ENCODE measurements around the gene ZNF205.

The ZNF205 gene

GRCh38 chr16:3101018-3101840, 11.2 kb upstream of the ZNF205 start:
- DNase-seq (ENCODE audit: low read depth in 2 of 2) = no peak

- DNase-seq (ENCODE audit: low read depth in 2 of 2) = no peak
These were observed 10.4 kb upstream of the ZNF205 start for GRCh38 chr16:3101841-3102470.

DNA sequence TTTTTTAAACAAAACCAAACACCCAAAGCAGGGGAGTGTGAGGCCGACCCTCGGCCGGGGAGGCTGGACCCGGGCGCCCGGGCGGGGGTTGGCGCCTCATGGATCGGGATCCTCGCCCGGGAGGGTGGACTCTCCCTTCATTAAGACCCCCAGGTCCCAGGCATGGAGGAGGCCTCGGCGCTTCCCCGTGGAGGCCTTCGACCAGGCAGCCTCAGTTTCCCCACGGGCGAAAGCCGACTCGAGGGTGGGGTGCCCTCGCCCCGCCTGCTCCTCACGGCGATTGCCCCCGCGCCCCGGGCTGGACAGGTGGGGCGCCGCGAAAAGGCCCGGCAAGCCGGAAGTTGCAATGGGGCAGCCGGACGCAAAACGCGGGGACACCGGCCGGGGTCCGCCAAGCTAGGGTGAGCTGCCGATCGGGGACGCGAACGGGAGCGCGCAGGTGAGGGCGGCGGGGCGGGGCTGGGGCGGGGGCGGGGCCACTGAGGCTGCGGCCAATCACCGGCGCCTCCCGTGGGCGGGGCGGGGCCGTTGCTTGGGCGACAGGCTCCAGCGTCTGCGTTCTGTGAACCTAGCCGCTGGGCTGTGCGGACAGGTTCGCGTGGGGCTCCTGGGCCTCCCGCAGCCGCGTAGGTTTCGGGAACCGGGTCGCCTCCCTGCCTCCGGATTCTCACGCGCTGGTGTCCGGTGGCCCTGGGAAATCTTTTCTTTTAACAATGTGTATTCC, 6.0 kb upstream of the ZNF205 start:
- peak; percentile 80 to 82 for DNase-seq (ENCODE audit: low read depth in 2 of 2)

GRCh38 chr16:3112881-3113574, 642 bp downstream of the ZNF205 start:
- DNase-seq (ENCODE audit: low read depth in 2 of 2) = no peak

DNA sequence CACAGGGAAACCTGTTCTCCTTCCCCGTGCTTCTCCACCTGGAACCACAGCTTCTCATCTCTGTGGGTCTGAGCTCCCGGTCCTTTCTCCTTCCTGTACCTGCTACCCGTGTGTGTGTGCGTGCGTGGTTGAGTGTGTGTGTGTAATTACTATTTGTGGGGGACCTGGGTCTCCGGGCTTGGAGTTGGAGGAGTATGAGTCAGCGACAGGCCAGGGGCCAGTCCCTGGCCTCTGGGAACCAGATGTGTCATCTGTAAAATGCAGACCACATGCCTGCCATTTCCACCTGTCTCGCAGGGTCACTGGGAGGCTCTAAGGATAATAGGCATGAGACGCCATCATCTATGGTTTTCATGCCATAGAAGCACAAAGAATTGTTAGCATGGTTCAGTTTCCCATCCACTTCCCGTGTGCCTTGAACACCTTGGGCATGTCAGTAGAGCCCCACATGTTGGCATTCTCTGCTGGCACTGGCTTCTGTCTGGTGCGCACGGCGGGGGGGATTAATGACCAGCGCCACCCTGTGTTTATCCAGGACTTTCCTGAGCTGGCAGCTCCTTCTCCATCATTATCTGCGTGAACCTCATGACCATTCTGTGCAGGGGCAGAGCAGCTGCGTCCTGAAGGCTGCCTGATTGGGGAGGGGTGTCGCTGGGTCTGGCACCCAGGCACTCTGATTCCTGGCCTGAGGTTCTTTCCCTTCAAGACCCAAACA, 1.5 kb downstream of the ZNF205 start:
- DNase-seq (ENCODE audit: low read depth in 2 of 2) = no peak

DNA sequence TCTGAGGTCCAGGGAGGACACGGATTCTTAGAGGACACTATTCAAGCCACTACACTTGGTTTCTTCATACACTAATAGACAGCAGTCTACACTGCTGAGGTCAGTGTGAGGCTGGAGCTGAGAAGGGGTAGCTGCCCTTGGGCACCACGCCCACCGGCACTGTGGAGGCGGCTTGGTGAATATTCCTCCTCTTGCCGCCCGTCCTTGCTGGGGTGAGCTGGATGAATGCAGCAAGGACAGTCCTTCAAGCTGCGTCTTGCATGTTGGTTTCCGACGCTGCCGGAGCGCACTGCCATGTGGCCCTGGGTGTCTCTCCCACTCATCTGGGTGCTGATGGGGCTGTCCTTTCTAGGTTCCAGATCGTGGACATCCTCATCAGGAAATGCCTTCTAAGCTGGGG, 2.6 kb downstream of the ZNF205 start:
- DNase-seq (ENCODE audit: low read depth in 2 of 2) = no peak

GRCh38 chr16:3115561-3115960, 3.2 kb downstream of the ZNF205 start:
- no peak for DNase-seq (ENCODE audit: low read depth in 2 of 2)

DNA sequence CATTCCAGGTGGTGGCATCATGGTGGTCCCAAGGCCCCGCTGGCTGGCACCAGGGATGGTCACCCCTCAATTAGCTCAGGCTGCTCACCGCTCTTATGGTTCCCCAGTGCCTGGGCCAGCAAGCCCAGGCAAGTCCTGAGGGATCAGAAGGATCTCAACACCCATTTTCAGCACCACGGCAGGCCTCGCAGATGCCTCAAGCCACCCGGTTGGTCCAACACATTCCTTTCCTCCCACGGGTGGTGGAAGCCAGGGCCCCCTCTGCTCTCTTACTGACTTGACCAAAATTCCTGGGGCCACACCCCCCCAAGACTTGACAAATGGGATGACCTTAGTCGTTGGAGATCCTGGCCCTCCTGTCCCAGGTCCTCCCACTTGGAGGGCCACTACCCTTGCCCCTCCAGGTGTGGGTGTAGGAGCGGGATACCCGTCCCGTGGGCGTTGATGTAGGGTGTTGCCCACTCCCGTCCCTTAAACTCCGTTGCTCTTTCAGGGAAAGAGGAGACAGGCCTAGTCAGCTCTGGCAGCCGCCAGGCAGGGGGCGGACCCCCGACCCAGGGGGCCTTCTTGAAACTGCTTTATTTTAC, 5.9 kb downstream of the ZNF205 start:
- DNase-seq (ENCODE audit: low read depth in 2 of 2) = no peak

DNA sequence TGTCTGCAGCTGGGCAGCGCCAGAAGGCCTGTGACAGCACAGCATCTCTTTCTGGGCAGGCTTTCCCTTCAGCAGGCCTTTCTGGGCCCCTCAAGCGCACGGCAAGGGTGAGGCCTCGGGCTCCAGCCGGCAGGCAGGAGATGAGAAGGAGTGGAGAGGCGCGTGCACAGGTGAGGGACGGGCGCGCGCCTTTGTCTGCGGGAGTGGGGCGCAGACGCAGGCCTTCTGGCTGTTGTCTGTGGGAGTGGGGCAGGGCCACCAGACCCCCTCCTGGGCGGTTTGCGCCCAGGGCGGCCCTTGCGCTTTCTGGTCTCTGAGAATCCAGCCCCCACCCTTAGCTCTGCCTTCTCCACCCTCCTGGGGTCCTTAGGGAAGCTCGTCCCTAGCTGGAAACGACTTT, 6.5 kb downstream of the ZNF205 start:
- DNase-seq (ENCODE audit: low read depth in 2 of 2) = no peak

- no peak for DNase-seq (ENCODE audit: low read depth in 2 of 2)
These were observed 6.9 kb downstream of the ZNF205 start for GRCh38 chr16:3119286-3119685.

DNA sequence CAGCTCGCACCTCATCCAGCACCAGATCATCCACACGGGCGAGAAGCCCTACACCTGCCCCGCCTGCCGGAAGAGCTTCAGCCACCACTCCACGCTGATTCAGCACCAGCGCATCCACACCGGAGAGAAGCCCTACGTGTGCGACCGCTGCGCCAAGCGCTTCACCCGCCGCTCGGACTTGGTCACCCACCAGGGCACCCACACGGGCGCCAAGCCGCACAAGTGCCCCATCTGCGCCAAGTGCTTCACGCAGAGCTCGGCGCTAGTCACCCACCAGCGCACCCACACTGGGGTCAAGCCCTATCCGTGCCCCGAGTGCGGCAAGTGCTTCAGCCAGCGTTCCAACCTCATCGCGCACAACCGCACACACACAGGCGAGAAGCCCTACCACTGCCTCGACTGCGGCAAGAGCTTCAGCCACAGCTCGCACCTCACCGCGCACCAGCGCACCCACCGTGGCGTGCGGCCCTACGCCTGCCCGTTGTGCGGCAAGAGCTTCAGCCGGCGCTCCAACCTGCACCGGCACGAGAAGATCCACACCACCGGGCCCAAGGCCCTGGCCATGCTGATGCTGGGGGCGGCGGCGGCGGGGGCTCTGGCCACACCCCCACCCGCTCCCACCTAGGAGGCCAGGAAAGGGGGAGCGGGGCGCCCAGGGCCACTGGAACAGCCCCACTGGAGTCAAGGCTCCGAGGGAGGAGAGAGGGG, 7.5 kb downstream of the ZNF205 start:
- DNase-seq (ENCODE audit: low read depth in 2 of 2) = no peak

DNA sequence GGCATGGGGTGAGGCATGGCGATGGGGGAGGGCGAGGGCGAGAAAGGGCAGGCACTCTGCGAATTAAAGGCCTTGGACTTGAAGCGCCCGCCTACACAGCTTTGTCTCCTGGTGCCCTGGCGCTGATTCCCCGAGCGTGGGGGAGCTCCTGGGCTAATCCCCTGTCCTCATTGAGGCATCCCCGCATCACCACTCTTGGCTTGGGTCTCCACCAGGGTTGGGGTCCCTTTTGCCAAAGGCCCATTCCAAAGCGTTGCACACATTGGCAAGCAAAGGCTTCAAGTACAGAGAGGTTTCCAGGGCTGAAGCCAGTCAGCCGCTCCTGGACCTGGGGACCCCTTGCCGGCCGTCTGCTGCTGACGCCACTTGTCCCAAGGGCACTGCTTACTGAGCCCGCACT, 8.0 kb downstream of the ZNF205 start:
- no peak for DNase-seq (ENCODE audit: low read depth in 2 of 2)

- no peak for DNase-seq (ENCODE audit: low read depth in 2 of 2)
These were observed 9.6 kb downstream of the ZNF205 start for GRCh38 chr16:3121851-3122467.

DNA sequence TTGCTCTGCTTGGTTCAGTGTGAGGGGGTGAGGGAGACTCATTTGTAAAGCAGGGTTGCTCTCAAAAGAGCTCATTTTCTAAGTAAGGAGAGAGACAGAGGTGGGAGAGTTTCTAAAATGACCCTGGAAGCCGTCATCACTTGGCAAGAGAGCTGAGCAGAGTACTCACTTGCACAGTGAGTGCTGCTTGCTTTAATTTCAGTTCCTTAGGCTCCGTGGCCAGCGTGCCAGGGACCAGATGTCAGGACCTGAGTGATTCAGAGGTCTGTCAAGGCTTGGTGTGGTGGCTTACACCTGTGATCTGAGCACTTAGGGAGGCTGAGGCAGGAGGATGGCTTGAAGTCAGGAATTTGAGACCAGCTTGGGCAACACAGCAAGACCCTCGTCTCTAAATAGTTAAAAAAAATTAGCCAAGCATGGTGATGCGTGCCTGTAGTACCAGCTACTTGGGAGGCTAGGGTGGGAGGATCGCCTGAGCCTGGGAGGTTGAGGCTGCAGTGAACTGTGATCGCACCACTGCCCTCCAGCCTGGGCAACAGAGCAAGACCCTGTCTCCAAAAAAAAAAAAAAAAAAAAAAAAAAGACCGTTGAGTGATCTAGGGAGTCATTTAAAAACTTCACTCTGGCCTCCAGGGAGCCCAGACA, 10.7 kb downstream of the ZNF205 start:
- DNase-seq (ENCODE audit: low read depth in 2 of 2) = no peak

GRCh38 chr16:3123986-3124886, 11.8 kb downstream of the ZNF205 start:
- DNase-seq (ENCODE audit: low read depth in 2 of 2) = peak; percentile 91 to 93

GRCh38 chr16:3127745-3128144, 15.4 kb downstream of the ZNF205 start:
- no peak for DNase-seq (ENCODE audit: low read depth in 2 of 2)

DNA sequence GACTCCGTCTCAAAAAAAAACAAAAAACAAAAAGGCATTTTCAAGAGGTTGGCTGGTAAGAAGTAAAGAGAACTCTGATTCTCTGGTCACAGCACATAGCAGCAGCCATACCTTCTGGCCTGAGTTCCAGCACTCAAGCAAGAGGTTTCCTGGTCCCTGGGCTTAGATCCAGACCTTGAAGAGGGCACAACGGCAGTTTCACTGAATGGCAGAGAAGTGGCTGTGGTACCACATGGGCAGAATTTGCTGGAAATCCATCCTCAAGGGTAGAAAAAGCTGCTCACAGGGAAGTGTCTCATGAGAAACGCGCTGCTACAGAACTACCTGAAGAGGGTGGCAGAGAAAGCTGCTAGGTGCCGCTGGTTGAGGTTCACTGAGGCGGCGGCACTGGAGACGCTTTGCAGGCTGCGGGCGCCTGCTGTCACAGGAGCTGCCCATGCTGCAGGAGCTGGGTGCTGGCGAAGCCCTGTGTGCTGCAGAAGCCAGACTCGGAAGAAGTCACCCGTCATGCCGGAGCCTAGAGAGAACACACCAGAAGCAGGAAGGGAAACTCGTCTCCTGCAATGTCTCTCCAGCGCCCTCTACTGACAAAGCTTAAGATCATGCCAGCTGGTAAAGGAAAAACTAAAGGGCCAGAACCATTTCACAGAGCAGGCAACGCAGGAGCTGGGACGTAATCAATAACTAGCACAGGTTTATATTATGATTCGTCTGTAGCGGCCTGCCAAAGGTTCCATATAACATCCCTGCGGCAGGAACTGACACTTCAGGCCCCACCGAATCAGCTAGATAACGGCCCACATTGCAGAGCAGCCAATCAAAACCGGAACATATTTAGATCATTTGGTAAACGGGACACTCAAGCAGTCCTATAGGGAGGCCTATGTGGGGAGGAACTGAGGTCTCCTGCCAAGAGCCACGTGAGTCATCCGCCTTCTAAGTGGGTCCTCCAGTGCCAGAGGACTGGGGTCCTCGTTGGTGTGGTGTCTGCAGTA, 17.0 kb downstream of the ZNF205 start:
- peak; percentile 52 to 64 for DNase-seq (ENCODE audit: low read depth in 2 of 2)
